Gastroesophageal sphincter (tissue), 4 donors: ENCODE data around the gene RPRD1B. TPM values are rescaled to one million over a fixed set of nuclear protein-coding genes. Genes with fewer than 3 reads are reported as not detected.

ENCODE experiments used
- ATAC-seq: fragments of 150-250 bp; one replicate; pipeline ENCODE4 v1.9.1; 2016; ENCODE audit warnings: mild to moderate bottlenecking, moderate library complexity
- H3K27ac ChIP-seq, 4 donors: fragments of 200-600 bp; sonication (generic) in 3 of 4; 1 replicate in 3 of 4; 2 replicates in 1 of 4; pipeline ENCODE4 v1.5.1; 2016 to 2019
- H3K27me3 ChIP-seq: fragments of 200-600 bp; sonication (generic); one replicate; pipeline ENCODE4 v1.5.1; 2019
- H3K36me3 ChIP-seq, 2 donors: fragments of 200-600 bp; sonication (generic); one replicate each; pipeline ENCODE4 v1.5.1; 2019; ENCODE audit warnings: control low read depth in 1 of 2
- H3K4me1 ChIP-seq, 3 donors: fragments of 200-600 bp; sonication (generic); 1 replicate in 2 of 3; 2 replicates in 1 of 3; pipeline ENCODE4 v1.5.1; 2016 to 2019; ENCODE audit warnings: control low read depth in 2 of 3
- H3K4me3 ChIP-seq, 2 donors: fragments of 200-600 bp; sonication (generic); one replicate each; pipeline ENCODE4 v1.5.1; 2019; ENCODE audit warnings: mild to moderate bottlenecking in 1 of 2, moderate library complexity in 1 of 2
- H3K9me3 ChIP-seq, 3 donors: fragments of 200-600 bp; sonication (generic); one replicate each; pipeline ENCODE4 v1.5.1; 2017 to 2019; ENCODE audit warnings: control low read depth in 2 of 3
- EP300 ChIP-seq: sonication (generic); formaldehyde crosslinking; IDR thresholded peaks from one replicate; pipeline ENCODE4 v1.6.1; 2017; ENCODE audit warnings: antibody characterized with exemption, mild to moderate bottlenecking
- POLR2A ChIP-seq, 2 donors: fragments of 450-650 bp; IDR thresholded peaks; one replicate each; pipeline ENCODE4 v1.6.1; 2017; ENCODE audit warnings: antibody characterized with exemption in 2 of 2, mild to moderate bottlenecking in 2 of 2, moderate library complexity in 1 of 2
- POLR2AphosphoS5 ChIP-seq: sonication (generic); formaldehyde crosslinking; IDR thresholded peaks from one replicate; pipeline ENCODE4 v1.6.1; 2017; ENCODE audit warnings: antibody characterized with exemption
- WGBS, 2 donors: methylation state at CpG; one replicate each; pipeline ENCODE4 v1.1.5; 2018; ENCODE audit warnings: low coverage in 1 of 2; 5-methylcytosine and 5-hydroxymethylcytosine counted together
- total RNA-seq, 4 donors: library from RNA; depleted of rRNA; stranded (reverse); fragments of >200 nt; gene quantifications; one replicate each; pipeline ENCODE4 v1.1.0, GENCODE V29; 2016
- TF ChIP-seq, protein P1 (sequence below), 4 experiments: fragments of 200-600 bp in 2 of 4; fragments of 450-650 bp in 2 of 4; sonication (generic) in 1 of 4; IDR thresholded peaks; one replicate each; pipeline ENCODE4 v1.5.1; 2017 to 2019; ENCODE audit warnings: antibody characterized with exemption in 4 of 4, mild to moderate bottlenecking in 2 of 4, moderate library complexity in 2 of 4

RPRD1B gene
- total RNA-seq, 4 donors from 2014 or later = 17.1 to 26.8 (median 23.7) TPM

DNA sequence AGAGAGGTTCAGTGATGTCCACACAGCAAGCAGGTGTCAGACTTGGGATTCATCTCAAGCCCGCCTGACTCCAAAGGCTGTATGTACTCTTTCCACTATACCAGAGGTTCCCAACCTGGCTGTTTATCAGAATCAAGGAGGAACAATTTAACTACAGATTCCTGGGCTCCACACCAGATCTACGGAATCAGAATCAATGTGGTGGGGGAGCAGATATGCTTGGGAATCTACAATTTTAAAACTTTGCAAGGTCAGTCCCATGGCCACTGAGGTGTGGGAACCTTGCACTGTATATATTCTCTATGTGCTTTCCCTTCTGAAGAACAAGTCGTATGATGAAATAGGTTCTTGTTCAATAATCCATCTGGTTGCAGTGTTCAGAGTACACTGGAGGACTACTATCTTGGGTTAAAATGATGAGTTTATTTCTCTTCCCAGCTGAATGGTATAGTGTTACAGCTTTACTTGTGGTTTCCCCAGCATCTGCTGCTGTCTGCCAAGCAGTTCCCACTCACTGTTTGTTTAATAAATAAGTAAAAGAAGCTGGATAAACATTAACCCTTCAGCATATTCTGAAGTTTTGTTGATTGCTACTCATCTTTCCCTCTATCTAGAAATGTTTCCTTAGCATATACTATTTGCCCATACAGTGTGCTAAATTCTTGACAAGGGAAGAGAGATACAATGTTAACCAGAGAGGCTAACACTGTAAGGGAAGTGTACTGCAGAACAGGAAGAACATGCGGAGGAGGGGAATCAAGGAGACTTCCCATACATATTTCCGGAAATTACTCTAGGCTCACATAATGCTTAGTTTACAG is 10.2 kb upstream of the RPRD1B start:
- no peak overlapping the region for H3K27ac ChIP-seq
- no peak for ATAC-seq
- H3K4me3 ChIP-seq = no peak overlapping the region
- peaks cover 0 to 5% (median 0%) of the 10 kb centered on the region in 3 donors for H3K9me3 ChIP-seq
- TF ChIP-seq, protein P1, sequence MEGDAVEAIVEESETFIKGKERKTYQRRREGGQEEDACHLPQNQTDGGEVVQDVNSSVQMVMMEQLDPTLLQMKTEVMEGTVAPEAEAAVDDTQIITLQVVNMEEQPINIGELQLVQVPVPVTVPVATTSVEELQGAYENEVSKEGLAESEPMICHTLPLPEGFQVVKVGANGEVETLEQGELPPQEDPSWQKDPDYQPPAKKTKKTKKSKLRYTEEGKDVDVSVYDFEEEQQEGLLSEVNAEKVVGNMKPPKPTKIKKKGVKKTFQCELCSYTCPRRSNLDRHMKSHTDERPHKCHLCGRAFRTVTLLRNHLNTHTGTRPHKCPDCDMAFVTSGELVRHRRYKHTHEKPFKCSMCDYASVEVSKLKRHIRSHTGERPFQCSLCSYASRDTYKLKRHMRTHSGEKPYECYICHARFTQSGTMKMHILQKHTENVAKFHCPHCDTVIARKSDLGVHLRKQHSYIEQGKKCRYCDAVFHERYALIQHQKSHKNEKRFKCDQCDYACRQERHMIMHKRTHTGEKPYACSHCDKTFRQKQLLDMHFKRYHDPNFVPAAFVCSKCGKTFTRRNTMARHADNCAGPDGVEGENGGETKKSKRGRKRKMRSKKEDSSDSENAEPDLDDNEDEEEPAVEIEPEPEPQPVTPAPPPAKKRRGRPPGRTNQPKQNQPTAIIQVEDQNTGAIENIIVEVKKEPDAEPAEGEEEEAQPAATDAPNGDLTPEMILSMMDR (IDR thresholded peaks at IDR 0.05) = no peak
- TF ChIP-seq POLR2AphosphoS5 (no peak), POLR2A (IDR thresholded peaks at IDR 0.05) (no peak), EP300 (no peak)
- peaks cover 3 to 14% of the 10 kb centered on the region in 2 donors for H3K36me3 ChIP-seq
- WGBS, 2 donors = 45 to 76% methylated on average over 2 to 4 of the region's 5 CpGs
- no peaks in the 10 kb centered on the region for H3K27me3 ChIP-seq
- H3K4me1 ChIP-seq = peaks cover 0 to 4% (median 0%) of the 10 kb centered on the region in 3 donors

DNA sequence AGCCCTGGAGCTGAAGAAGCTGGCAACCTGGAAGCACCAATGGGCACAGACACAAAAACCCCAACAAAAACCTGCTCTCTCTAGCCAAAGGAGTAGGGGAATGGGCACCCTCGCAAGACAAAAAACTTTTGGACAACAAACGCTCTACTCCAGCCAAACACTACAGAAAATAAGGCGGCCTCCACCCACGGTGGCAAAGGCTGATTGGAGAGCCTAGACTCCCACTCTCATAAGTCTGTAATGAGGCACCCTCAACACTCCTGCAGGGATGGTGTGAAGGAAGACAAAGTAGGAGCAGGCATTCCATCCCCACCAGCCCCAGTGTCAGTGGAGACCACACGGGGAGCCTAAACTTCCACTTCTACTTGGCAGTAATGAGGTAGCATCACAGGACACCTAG is 9.1 kb upstream of the RPRD1B start:
- Histone ChIP-seq H3K27me3 (no peaks in the 10 kb centered on the region), H3K27ac (no peak overlapping the region), H3K9me3 (no peaks in the 10 kb centered on the region), H3K4me1 (peaks cover 0 to 4% (median 0%) of the 10 kb centered on the region in 3 donors), H3K36me3 (peaks cover 0 to 8% of the 10 kb centered on the region in 2 donors), H3K4me3 (no peak overlapping the region)
- ATAC-seq = no peak
- TF ChIP-seq, protein P1 (IDR thresholded peaks at IDR 0.05) = no peak
- no peak for TF ChIP-seq POLR2AphosphoS5
- TF ChIP-seq POLR2A (IDR thresholded peaks at IDR 0.05) = no peak
- no peak for TF ChIP-seq EP300
- 81% methylated on average over 4 of the region's 5 CpGs; no CpG with 5 or more reads in 1 of the 2 donors for WGBS, 2 donors

DNA sequence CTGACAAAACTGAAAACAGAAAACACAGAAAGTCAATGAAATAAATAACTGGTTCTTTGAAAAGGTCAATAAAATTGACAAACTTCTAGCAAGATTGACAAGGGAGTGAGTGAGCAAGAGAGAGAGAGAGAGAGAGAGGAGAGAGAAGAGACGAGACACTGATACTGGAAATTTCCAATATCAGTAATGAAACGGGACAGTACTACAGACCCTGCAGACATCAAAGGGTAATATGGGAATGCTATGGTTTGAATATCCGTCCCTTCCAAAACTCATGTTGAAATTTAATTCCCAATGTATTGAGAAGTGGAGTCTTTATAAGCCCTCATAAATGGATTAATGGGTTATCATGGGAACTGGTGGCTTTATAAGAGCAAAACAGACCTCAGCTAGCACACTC is 4.1 kb upstream of the RPRD1B start:
- 94 to 97% methylated on average over 3 of the region's 3 CpGs for WGBS, 2 donors
- H3K27me3 ChIP-seq = no peaks in the 10 kb centered on the region
- H3K4me3 ChIP-seq = no peak overlapping the region
- peaks cover 0 to 8% of the 10 kb centered on the region in 2 donors for H3K36me3 ChIP-seq
- H3K27ac ChIP-seq = no peak overlapping the region
- ATAC-seq = no peak
- TF ChIP-seq POLR2A (IDR thresholded peaks at IDR 0.05) (no peak), POLR2AphosphoS5 (no peak), EP300 (no peak)
- TF ChIP-seq, protein P1 (IDR thresholded peaks at IDR 0.05) = no peak
- H3K9me3 ChIP-seq = no peaks in the 10 kb centered on the region
- peaks cover 3 to 24% (median 4%) of the 10 kb centered on the region in 3 donors for H3K4me1 ChIP-seq

DNA sequence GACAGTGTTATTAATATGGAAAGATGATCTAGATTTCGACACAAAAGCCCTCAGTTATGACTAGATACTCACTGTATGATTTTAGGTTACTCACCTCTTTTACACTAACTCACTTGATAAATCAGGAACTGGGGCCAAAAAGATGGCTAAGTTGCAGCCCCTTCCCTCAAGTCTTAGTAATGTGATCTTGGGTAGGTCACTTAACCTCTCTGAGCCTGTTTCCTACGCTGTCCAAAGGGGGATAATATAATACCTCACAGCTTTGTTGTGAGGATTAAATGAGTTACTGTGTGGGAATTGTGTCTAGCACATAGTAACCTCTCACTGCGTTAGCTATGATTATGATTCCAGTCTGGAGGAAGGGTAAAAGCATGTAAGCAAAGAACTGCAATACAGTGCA is 1.6 kb upstream of the RPRD1B start:
- no peak for ATAC-seq
- WGBS, 2 donors = 90 to 100% methylated on average over 2 of the region's 3 CpGs
- peaks cover 3 to 49% (median 17%) of the 10 kb centered on the region in 3 donors for H3K4me1 ChIP-seq
- peak overlapping the region in 1 of 2 donors; percentile 95 for H3K4me3 ChIP-seq
- TF ChIP-seq POLR2AphosphoS5 (no peak), EP300 (no peak), POLR2A (IDR thresholded peaks at IDR 0.05) (no peak)
- TF ChIP-seq, protein P1 (IDR thresholded peaks at IDR 0.05) = no peak
- H3K9me3 ChIP-seq = no peaks in the 10 kb centered on the region
- no peak overlapping the region for H3K27ac ChIP-seq
- H3K27me3 ChIP-seq = no peaks in the 10 kb centered on the region
- H3K36me3 ChIP-seq = peaks cover 0 to 7% of the 10 kb centered on the region in 2 donors
